Measurements from ENCODE around the gene MGA.

The MGA gene

GRCh38 chr15:41660235-41661077 lies at the start of gene MGA:
Gene MGA (plus strand): TSS chr15:41660405.
- Mint-ChIP-seq H3K9me3 (no peaks in the 10 kb centered on the region), H3K36me3 (no peaks in the 10 kb centered on the region), H3K27ac (peak within 1 kb of the TSS; percentile 97), H3K4me1 (peaks cover 16% of the 10 kb centered on the region), H3K27me3 (no peaks in the 10 kb centered on the region), H3K4me3 (peak within 1 kb of the TSS; percentile 88)
- ATAC-seq (ENCODE audit: low read depth) (peak; percentile 77), DNase-seq (ENCODE audit: low spot score in 2 of 2) (peak; percentile 89 to 90)

- Mint-ChIP-seq H3K36me3 (peaks cover 2% of the 10 kb centered on the region), H3K9me3 (peaks cover 2% of the 10 kb centered on the region), H3K4me1 (peaks cover 7% of the 10 kb centered on the region), H3K27me3 (no peaks in the 10 kb centered on the region), H3K27ac (peak overlapping the region; percentile 75), H3K4me3 (peak overlapping the region; percentile 81)
- ATAC-seq (ENCODE audit: low read depth) (no peak), DNase-seq (ENCODE audit: low spot score in 2 of 2) (no peak)
Observed at GRCh38 chr15:41620536-41621199, 39.5 kb upstream of the MGA start.

- Mint-ChIP-seq H3K27ac (peak overlapping the region; percentile 75), H3K27me3 (no peaks in the 10 kb centered on the region), H3K9me3 (peaks cover 2% of the 10 kb centered on the region), H3K36me3 (peaks cover 2% of the 10 kb centered on the region), H3K4me3 (peak overlapping the region; percentile 81), H3K4me1 (peaks cover 7% of the 10 kb centered on the region)
- peak; percentile 82 for ATAC-seq (ENCODE audit: low read depth)
- DNase-seq (ENCODE audit: low spot score in 2 of 2): peak; percentile 59 to 69
Observed at GRCh38 chr15:41621200-41622193, 38.7 kb upstream of the MGA start.

- H3K4me3 Mint-ChIP-seq: no peak overlapping the region
Observed at GRCh38 chr15:41622901-41623300, 37.3 kb upstream of the MGA start.

GRCh38 chr15:41627203-41627602 lies 33.0 kb upstream of the MGA start:
- Mint-ChIP-seq H3K27me3 (no peaks in the 10 kb centered on the region), H3K4me3 (no peak overlapping the region), H3K36me3 (no peaks in the 10 kb centered on the region), H3K27ac (no peak overlapping the region), H3K9me3 (no peaks in the 10 kb centered on the region), H3K4me1 (peaks cover 2% of the 10 kb centered on the region)
- ATAC-seq (ENCODE audit: low read depth): no peak
- DNase-seq (ENCODE audit: low spot score in 2 of 2): no peak

More at GRCh38 chr15:41622901-41623300, 37.3 kb upstream of the MGA start:
- peaks cover 7% of the 10 kb centered on the region for H3K4me1 Mint-ChIP-seq
- no peaks in the 10 kb centered on the region for H3K27me3 Mint-ChIP-seq
- H3K27ac Mint-ChIP-seq: no peak overlapping the region
- no peak for ATAC-seq (ENCODE audit: low read depth)
- DNase-seq (ENCODE audit: low spot score in 2 of 2): no peak
- H3K9me3 Mint-ChIP-seq: peaks cover 2% of the 10 kb centered on the region
- H3K36me3 Mint-ChIP-seq: peaks cover 2% of the 10 kb centered on the region

GRCh38 chr15:41629463-41629862 lies 30.7 kb upstream of the MGA start:
- H3K9me3 Mint-ChIP-seq: no peaks in the 10 kb centered on the region

GRCh38 chr15:41629883-41630282 lies 30.3 kb upstream of the MGA start:
- ATAC-seq (ENCODE audit: low read depth): no peak
- DNase-seq (ENCODE audit: low spot score in 2 of 2): no peak
- Mint-ChIP-seq H3K27ac (no peak overlapping the region), H3K27me3 (no peaks in the 10 kb centered on the region), H3K4me3 (no peak overlapping the region), H3K9me3 (no peaks in the 10 kb centered on the region), H3K4me1 (peaks cover 14% of the 10 kb centered on the region), H3K36me3 (no peaks in the 10 kb centered on the region)

More at GRCh38 chr15:41629463-41629862, 30.7 kb upstream of the MGA start:
- ATAC-seq (ENCODE audit: low read depth) (no peak), DNase-seq (ENCODE audit: low spot score in 2 of 2) (no peak)
- Mint-ChIP-seq H3K27ac (no peak overlapping the region), H3K36me3 (no peaks in the 10 kb centered on the region), H3K4me1 (peaks cover 10% of the 10 kb centered on the region), H3K4me3 (no peak overlapping the region), H3K27me3 (no peaks in the 10 kb centered on the region)

GRCh38 chr15:41630616-41631217 lies 29.5 kb upstream of the MGA start:
- H3K36me3 Mint-ChIP-seq: no peaks in the 10 kb centered on the region
- H3K4me1 Mint-ChIP-seq: peaks cover 14% of the 10 kb centered on the region
- H3K4me3 Mint-ChIP-seq: no peak overlapping the region
- no peaks in the 10 kb centered on the region for H3K9me3 Mint-ChIP-seq
- H3K27me3 Mint-ChIP-seq: no peaks in the 10 kb centered on the region
- DNase-seq (ENCODE audit: low spot score in 2 of 2) (no peak), ATAC-seq (ENCODE audit: low read depth) (peak; percentile 51)
- no peak overlapping the region for H3K27ac Mint-ChIP-seq

GRCh38 chr15:41631880-41632470 lies 28.2 kb upstream of the MGA start:
- DNase-seq (ENCODE audit: low spot score in 2 of 2): no peak
- Mint-ChIP-seq H3K4me3 (no peak overlapping the region), H3K4me1 (peaks cover 14% of the 10 kb centered on the region), H3K9me3 (no peaks in the 10 kb centered on the region), H3K27ac (no peak overlapping the region), H3K36me3 (no peaks in the 10 kb centered on the region), H3K27me3 (no peaks in the 10 kb centered on the region)
- no peak for ATAC-seq (ENCODE audit: low read depth)

- Mint-ChIP-seq H3K4me1 (peaks cover 14% of the 10 kb centered on the region), H3K27ac (no peak overlapping the region), H3K36me3 (no peaks in the 10 kb centered on the region)
Observed at GRCh38 chr15:41633609-41634008, 26.6 kb upstream of the MGA start.

GRCh38 chr15:41634072-41634626 lies 26.1 kb upstream of the MGA start:
- DNase-seq (ENCODE audit: low spot score in 2 of 2) (no peak), ATAC-seq (ENCODE audit: low read depth) (peak; percentile 91)
- H3K4me3 Mint-ChIP-seq: peak overlapping the region; percentile 0
- no peaks in the 10 kb centered on the region for H3K27me3 Mint-ChIP-seq
- H3K4me1 Mint-ChIP-seq: peaks cover 14% of the 10 kb centered on the region
- H3K27ac Mint-ChIP-seq: no peak overlapping the region
- H3K9me3 Mint-ChIP-seq: no peaks in the 10 kb centered on the region
- no peaks in the 10 kb centered on the region for H3K36me3 Mint-ChIP-seq

More at GRCh38 chr15:41633609-41634008, 26.6 kb upstream of the MGA start:
- no peak overlapping the region for H3K4me3 Mint-ChIP-seq
- DNase-seq (ENCODE audit: low spot score in 2 of 2) (no peak), ATAC-seq (ENCODE audit: low read depth) (no peak)
- H3K9me3 Mint-ChIP-seq: no peaks in the 10 kb centered on the region
- H3K27me3 Mint-ChIP-seq: no peaks in the 10 kb centered on the region

- H3K27ac Mint-ChIP-seq: no peak overlapping the region
- no peaks in the 10 kb centered on the region for H3K27me3 Mint-ChIP-seq
- H3K4me1 Mint-ChIP-seq: peaks cover 12% of the 10 kb centered on the region
- DNase-seq (ENCODE audit: low spot score in 2 of 2) (no peak), ATAC-seq (ENCODE audit: low read depth) (no peak)
- H3K36me3 Mint-ChIP-seq: peaks cover 4% of the 10 kb centered on the region
- no peak overlapping the region for H3K4me3 Mint-ChIP-seq
- H3K9me3 Mint-ChIP-seq: no peaks in the 10 kb centered on the region
Observed at GRCh38 chr15:41637086-41637485, 23.1 kb upstream of the MGA start.

- no peaks in the 10 kb centered on the region for H3K4me1 Mint-ChIP-seq
- no peaks in the 10 kb centered on the region for H3K27me3 Mint-ChIP-seq
- peaks cover 4% of the 10 kb centered on the region for H3K36me3 Mint-ChIP-seq
- ATAC-seq (ENCODE audit: low read depth) (no peak), DNase-seq (ENCODE audit: low spot score in 2 of 2) (no peak)
- no peak overlapping the region for H3K27ac Mint-ChIP-seq
- H3K9me3 Mint-ChIP-seq: no peaks in the 10 kb centered on the region
- no peak overlapping the region for H3K4me3 Mint-ChIP-seq
Observed at GRCh38 chr15:41640985-41641384, 19.2 kb upstream of the MGA start.
